Naive thymus-derived CD8-positive, alpha-beta T cell (primary cell): ENCODE data around the gene NIFK. TPM values are rescaled to one million over a fixed set of nuclear protein-coding genes. Genes with fewer than 3 reads are reported as not detected.
"Not testable (repeated sequence)": the region's sequence is repeated elsewhere in the genome, so short reads cannot be mapped to it uniquely, and the experiment has no call there.

ENCODE experiments used
- ATAC-seq, 2 donors: fragments of 150-1000 bp; cut with Tn5 transposase in 1 of 2; sonication (Bioruptor Pico), chemical (Tn5 transposase) in 1 of 2; 1 replicate in 1 of 2; 2 replicates in 1 of 2; pipeline ENCODE4 v1.10.0; 2021; ENCODE audit warnings: mild to moderate bottlenecking in 2 of 2, moderate library complexity in 2 of 2
- POLR2A ChIA-PET: fragments of 350-600 bp; sonication (Branson Sonifier 250); formaldehyde crosslinking; loops from one replicate; lab custom pipeline; 2021; ENCODE audit warnings: antibody characterized with exemption; lab: Charles Lee
- DNase-seq, 10 donors: peaks; one replicate each; pipeline versions ENCODE4 v3.0.0 to v3.0.0-alpha.2; 2020 to 2022
- H3K27ac Mint-ChIP-seq, 10 donors: one replicate each; pipeline ENCODE4 v1.8.0; 2020 to 2022; ENCODE audit warnings: mild to moderate bottlenecking in 10 of 10, mixed read lengths in 10 of 10, moderate library complexity in 4 of 10, inconsistent platforms in 1 of 10
- H3K27me3 Mint-ChIP-seq, 5 donors: one replicate each; pipeline ENCODE4 v1.8.0; 2021 to 2022; ENCODE audit warnings: mixed read lengths in 5 of 5
- H3K36me3 Mint-ChIP-seq, 3 donors: one replicate each; pipeline ENCODE4 v1.8.0; 2020 to 2022; ENCODE audit warnings: mixed read lengths in 3 of 3, mild to moderate bottlenecking in 2 of 3, inconsistent platforms in 1 of 3
- H3K4me1 Mint-ChIP-seq, 4 donors: one replicate each; pipeline ENCODE4 v1.8.0; 2021 to 2022; ENCODE audit warnings: mixed read lengths in 4 of 4
- H3K4me3 Mint-ChIP-seq, 10 donors: one replicate each; pipeline ENCODE4 v1.8.0; 2020 to 2022; ENCODE audit warnings: mild to moderate bottlenecking in 10 of 10, mixed read lengths in 10 of 10, moderate library complexity in 6 of 10, inconsistent platforms in 1 of 10
- H3K9me3 Mint-ChIP-seq, 9 donors: one replicate each; pipeline ENCODE4 v1.8.0; 2020 to 2022; ENCODE audit warnings: mixed read lengths in 9 of 9, mild to moderate bottlenecking in 3 of 9, inconsistent platforms in 1 of 9, moderate library complexity in 1 of 9
- polyA plus RNA-seq, 3 donors: library from polyadenylated mRNA; unstranded; fragments of 300-500 nt; fragmentation: Illumina TruSeq; gene quantifications; one replicate each; pipeline ENCODE4 v1.2.3, GENCODE V29; 2021
- total RNA-seq, 8 experiments: library from RNA in 2 of 8; stranded (reverse) in 2 of 8; gene quantifications; one replicate each; pipeline ENCODE4 v1.2.3 and lab custom pipeline; 2021 to 2026

NIFK gene
- total and polyA plus RNA-seq, 5 experiments from 2014 or later = 62.8 to 88.6 (median 77.1) TPM

DNA sequence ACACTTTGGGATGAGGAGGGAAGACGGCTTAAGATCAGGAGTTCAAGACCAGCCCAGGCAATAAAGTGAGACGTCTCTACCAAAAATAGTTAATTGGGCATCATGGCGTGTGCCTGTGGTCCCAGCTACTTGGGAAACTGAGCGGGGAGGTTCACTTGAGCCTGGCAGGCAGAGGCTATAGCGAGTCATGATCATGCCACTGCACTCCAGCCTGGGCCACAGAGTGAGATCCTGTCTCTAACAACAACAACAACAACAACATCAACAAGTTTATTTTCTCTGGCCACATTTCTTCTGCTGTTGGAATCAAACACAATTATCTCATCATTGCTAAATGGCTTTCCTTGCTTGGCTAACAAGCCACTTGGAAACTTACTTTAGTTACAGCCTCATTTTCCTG, 13.4 kb downstream of the NIFK start:
- H3K27me3 Mint-ChIP-seq = no peaks in the 10 kb centered on the region
- POLR2A ChIA-PET = no interaction called here

DNA sequence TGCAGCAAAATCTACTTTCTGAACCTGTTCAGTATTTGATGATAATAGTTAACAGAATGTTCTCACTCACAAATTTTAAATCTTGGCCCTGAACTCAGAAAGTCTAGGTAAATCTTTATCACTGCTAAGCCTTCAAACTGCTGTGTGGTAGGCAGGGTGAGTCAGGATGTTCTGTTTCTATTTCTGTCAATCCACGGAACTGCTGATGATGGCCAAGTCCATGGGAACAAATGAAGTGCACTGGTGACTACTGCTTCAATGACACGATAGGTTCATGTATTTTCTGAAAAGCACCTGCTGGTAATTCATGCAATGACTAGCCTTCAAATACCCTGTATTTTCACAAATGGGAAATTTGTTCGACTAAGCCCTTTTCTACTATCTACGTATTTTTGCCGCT, 14.2 kb downstream of the NIFK start:
- Mint-ChIP-seq H3K4me1 (peaks cover 3 to 6% (median 5%) of the 10 kb centered on the region in 4 donors), H3K4me3 (no peak overlapping the region), H3K27ac (no peak overlapping the region), H3K9me3 (no peaks in the 10 kb centered on the region), H3K36me3 (peaks cover 4 to 20% (median 6%) of the 10 kb centered on the region in 3 donors), H3K27me3 (no peaks in the 10 kb centered on the region)
- ATAC-seq = no peak
- DNase-seq = no peak
- POLR2A ChIA-PET = interaction anchor here (0.7 kb wide), 1 partner anchor 194 kb away, joined by 3 read pairs; no protein-coding TSS in a partner anchor

More for the DNA sequence above, 13.4 kb downstream of the NIFK start:
- Mint-ChIP-seq H3K27ac (peak overlapping the region in 3 of 10 donors; percentile 19 to 62 (median 28)), H3K4me3 (no peak overlapping the region), H3K9me3 (no peaks in the 10 kb centered on the region), H3K36me3 (peaks cover 4 to 28% (median 14%) of the 10 kb centered on the region in 3 donors), H3K4me1 (peaks cover 3 to 6% (median 5%) of the 10 kb centered on the region in 4 donors)
- ATAC-seq (no peak), DNase-seq (no peak)

DNA sequence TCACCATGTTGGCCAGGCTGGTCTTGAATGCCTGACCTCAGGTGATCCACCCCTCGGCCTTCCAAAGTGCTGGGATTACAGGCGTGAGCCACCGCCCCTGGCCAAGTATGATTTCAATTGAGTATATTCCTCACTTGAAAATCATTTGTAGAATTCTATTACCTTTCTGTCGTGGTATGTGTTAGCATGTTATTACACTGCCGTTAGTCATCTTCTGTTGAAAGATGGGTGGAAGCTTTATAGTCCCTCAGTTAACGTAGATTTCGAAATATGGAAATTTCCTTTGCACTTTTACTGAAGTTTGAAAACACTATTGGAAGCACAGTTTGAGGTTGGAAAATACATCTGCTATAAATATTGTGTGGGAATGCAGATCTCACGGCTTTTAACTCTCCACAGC, 14.7 kb downstream of the NIFK start:
- peak overlapping the region in 1 of 10 donors; percentile 22 for H3K27ac Mint-ChIP-seq
- H3K27me3 Mint-ChIP-seq = no peaks in the 10 kb centered on the region
- no peak overlapping the region for H3K4me3 Mint-ChIP-seq
- peaks cover 0 to 6% (median 5%) of the 10 kb centered on the region in 4 donors for H3K4me1 Mint-ChIP-seq
- ATAC-seq (no peak), DNase-seq (no peak)
- POLR2A ChIA-PET = interaction anchor here (0.7 to 2.5 kb wide), 3 partner anchors 72 to 194 kb away, joined by 3 to 10 read pairs (median 6); partner anchors contain the start of genes CLASP1 and RNU4ATAC
- peaks cover under 1 to 16% (median 2%) of the 10 kb centered on the region in 3 donors for H3K36me3 Mint-ChIP-seq
- H3K9me3 Mint-ChIP-seq = no peaks in the 10 kb centered on the region

DNA sequence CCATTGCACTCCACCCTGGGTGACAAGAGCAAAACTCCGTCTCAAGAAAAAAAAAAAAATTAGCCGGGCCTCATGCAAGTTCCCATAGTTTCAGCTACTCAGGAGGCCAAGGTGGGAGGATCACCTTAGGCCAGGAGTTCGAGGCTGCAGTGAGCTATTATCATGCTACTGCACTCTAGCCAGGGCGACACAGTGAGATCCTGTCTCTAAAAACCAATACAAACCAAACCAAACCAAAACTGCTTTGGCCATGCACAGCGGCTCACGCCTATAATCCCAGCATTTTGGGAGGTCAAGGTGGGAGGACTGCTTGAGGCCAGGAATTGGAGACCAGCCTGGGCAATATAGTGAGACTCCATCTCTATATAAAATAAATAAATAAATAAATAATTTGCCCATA, 19.1 kb downstream of the NIFK start:
- no peaks in the 10 kb centered on the region for H3K9me3 Mint-ChIP-seq
- ATAC-seq (no peak), DNase-seq (no peak)
- no peaks in the 10 kb centered on the region for H3K36me3 Mint-ChIP-seq
- no peak overlapping the region for H3K27ac Mint-ChIP-seq
- H3K27me3 Mint-ChIP-seq = no peaks in the 10 kb centered on the region
- POLR2A ChIA-PET = no interaction called here
- H3K4me1 Mint-ChIP-seq = peaks cover 0 to 6% (median 5%) of the 10 kb centered on the region in 4 donors
- H3K4me3 Mint-ChIP-seq = no peak overlapping the region

DNA sequence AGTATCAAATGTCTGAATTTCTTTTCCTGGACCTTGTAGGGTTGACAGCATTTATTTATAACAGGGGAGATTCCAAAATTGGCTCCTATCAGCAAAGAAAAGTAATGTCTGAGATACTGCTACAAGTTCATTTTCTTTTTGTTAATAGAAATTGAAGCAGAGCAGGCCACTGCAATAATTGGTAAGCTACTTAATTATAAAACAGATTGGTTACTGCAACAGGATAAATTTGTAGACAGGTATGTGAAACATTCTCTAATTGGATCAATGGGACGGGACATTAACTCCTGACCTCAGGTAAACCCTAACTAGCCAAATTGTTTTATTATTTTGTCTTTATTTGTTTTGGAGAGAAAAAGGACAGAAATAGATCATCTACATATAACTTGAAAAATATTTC, 20.5 kb downstream of the NIFK start:
- Mint-ChIP-seq H3K4me3 (no peak overlapping the region), H3K27me3 (no peaks in the 10 kb centered on the region), H3K36me3 (no peaks in the 10 kb centered on the region), H3K9me3 (no peaks in the 10 kb centered on the region), H3K4me1 (peaks cover 0 to 6% (median 5%) of the 10 kb centered on the region in 4 donors), H3K27ac (no peak overlapping the region)
- no peak for DNase-seq
- ATAC-seq = no peak
- POLR2A ChIA-PET = no interaction called here

DNA sequence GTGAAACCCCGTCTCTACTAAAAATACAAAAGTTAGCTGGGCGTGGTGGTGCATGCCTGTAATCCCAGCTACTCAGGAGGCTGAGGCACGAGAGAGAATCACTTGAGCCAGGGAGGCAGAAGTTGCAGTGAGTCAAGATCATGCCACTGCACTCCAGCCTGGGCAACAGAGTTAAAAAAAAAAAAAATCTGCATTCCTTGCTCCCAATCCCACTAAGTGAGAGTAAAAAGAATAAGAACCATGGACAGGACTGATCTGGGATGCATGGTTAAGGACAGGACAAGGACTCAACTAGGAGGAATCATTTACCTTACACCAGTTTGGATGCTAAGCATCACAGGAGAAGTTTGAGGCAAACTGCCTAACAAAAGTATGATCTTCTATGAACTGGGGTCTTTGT, 25.2 kb downstream of the NIFK start:
- H3K9me3 Mint-ChIP-seq, ATAC-seq, DNase-seq, POLR2A ChIA-PET, H3K4me1 Mint-ChIP-seq, H3K4me3 Mint-ChIP-seq, H3K27me3 Mint-ChIP-seq, H3K36me3 Mint-ChIP-seq: not testable (repeated sequence)
- H3K27ac Mint-ChIP-seq = peak overlapping the region in 1 of 10 donors; percentile 0

DNA sequence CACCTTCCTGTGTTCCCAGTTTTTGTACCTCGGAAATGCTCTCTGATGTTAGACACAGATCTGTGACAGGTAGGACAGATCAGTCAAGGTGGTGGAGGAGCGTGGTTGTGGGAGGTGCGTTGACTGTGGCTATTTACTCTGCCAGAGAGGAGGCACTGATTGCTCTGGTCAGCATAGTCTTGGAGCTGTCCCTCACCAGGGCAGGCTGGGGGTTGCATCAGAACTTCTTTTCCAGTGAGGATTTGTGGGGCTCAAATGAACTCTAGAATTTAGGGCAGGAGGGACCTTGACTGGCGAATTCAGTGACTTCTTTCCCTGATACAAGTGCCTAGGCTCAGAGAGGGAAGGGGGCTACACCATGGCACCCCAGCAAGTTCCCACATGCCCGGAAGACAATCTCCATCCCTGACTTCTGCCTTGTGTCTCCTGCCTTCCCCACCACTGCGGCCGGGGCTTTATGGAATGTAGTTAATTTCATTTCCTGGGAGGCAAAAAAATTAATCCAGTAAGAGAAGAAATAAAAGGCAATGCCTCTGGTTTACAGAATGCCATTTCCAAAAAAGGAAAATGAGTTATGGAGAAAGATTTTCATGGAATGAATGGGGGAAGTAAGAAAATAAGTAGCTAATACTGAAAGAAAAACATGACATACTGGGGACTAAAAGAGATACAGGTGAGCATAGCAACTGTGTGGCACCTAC, 26.1 kb downstream of the NIFK start:
- H3K9me3 Mint-ChIP-seq = no peaks in the 10 kb centered on the region
- H3K4me3 Mint-ChIP-seq = no peak overlapping the region
- POLR2A ChIA-PET = no interaction called here
- no peaks in the 10 kb centered on the region for H3K4me1 Mint-ChIP-seq
- no peaks in the 10 kb centered on the region for H3K36me3 Mint-ChIP-seq
- ATAC-seq (no peak), DNase-seq (no peak)
- peak overlapping the region in 1 of 10 donors; percentile 0 for H3K27ac Mint-ChIP-seq
- no peaks in the 10 kb centered on the region for H3K27me3 Mint-ChIP-seq

DNA sequence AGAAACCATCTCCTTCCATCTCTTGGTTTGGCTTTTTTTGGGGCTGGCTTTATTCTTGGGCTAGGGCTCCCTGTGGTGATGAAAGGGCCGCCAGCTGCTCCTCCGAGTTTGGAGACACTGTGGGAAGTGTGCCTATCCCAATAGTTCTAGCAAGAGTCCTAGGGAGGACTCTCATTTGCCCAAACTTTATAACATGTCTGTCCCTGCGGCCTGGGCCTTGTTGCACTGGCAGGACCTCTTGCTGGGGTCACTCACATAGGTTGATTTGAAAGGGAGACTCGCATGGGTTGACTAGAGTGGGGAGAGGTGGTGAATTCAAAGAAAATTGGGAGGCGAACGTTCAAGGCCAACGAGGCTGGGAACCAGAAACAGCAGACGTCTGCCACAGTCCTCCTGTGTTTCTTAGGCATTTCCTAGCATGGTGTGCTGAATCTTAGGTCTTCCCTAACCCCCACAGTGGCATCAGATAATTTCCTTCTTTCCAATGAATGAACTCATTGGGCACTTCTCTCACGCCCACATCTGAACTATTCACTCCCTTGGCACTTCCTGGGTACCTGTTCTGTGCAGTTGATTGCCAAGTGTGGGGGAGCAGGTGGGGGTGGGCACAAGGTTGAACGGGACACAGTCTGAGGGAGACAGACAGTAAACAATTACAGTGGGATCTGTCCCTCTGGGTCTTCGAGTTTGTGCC, 26.8 kb downstream of the NIFK start:
- POLR2A ChIA-PET = no interaction called here
- ATAC-seq = no peak
- DNase-seq = no peak
- Mint-ChIP-seq H3K4me3 (no peak overlapping the region), H3K27ac (no peak overlapping the region), H3K4me1 (no peaks in the 10 kb centered on the region), H3K27me3 (no peaks in the 10 kb centered on the region), H3K36me3 (no peaks in the 10 kb centered on the region), H3K9me3 (no peaks in the 10 kb centered on the region)

DNA sequence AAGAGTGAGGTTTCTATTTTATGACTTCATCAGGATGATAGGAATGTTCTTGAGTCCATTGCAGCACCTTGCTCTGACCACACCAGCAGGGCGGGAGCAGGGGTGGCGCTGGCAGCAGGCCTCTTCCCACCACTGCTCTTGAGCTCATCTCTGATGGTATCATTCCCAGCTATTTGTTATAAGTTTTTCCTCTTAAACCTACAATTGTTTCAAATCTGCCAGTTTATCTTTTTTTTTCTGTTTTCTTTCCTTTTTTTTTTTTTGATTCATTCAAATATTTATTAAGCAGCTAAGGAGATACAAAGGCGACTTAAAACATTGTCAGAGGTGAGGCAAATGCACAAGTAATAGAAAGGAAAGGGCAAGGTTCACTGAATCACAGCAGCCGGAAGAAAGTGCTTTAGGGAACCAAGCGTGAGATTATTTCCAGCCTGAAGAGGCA, 28.7 kb downstream of the NIFK start:
- peak overlapping the region in 1 of 10 donors; percentile 11 for H3K27ac Mint-ChIP-seq
- POLR2A ChIA-PET = interaction anchor here (0.8 kb wide), 1 partner anchor 177 kb away, joined by 3 read pairs; the partner anchor contains the start of gene RNU4ATAC

DNA sequence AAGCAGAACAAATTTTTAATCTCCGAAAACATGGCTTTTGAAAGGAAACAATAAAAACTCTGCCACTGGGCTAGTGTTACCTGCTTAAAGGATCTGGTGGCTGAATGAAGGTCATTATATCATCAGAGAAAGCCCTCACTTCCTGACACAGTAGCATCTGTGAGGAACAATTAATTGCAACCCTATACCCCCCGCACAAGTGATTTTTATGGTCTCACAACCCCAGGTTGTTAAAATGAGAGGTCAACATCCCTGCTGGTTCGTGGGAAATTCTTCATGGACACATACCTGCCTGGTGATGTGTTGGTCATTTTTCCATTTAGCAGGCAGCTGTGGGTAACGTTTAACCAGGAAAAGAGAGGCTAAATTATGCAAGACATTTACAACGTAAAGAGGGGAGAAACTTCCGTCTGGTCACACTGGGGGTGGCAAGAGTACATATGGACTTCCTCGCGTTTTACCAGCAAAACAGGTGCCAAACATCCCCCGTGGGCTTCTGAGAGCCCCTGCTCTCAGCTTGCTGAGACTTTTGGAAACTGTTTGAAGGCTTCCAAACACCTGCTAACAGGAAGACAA, 29.2 kb downstream of the NIFK start:
- no peak for DNase-seq
- H3K27ac Mint-ChIP-seq = peak overlapping the region in 1 of 10 donors; percentile 26
- H3K4me1 Mint-ChIP-seq = peaks cover 0 to 2% (median 0%) of the 10 kb centered on the region in 4 donors
- H3K4me3 Mint-ChIP-seq = no peak overlapping the region
- H3K9me3 Mint-ChIP-seq = no peaks in the 10 kb centered on the region
- no peak for ATAC-seq
- no peaks in the 10 kb centered on the region for H3K27me3 Mint-ChIP-seq
- POLR2A ChIA-PET = interaction anchor here (0.7 kb wide), 1 partner anchor 58 kb away, joined by 3 read pairs; the partner anchor contains the start of gene CLASP1
- no peaks in the 10 kb centered on the region for H3K36me3 Mint-ChIP-seq

More for the DNA sequence above, 28.7 kb downstream of the NIFK start:
- H3K4me3 Mint-ChIP-seq = no peak overlapping the region
- no peaks in the 10 kb centered on the region for H3K36me3 Mint-ChIP-seq
- ATAC-seq = no peak
- no peaks in the 10 kb centered on the region for H3K27me3 Mint-ChIP-seq
- DNase-seq = no peak
- no peaks in the 10 kb centered on the region for H3K9me3 Mint-ChIP-seq
- H3K4me1 Mint-ChIP-seq = peaks cover 0 to 2% (median 0%) of the 10 kb centered on the region in 4 donors

DNA sequence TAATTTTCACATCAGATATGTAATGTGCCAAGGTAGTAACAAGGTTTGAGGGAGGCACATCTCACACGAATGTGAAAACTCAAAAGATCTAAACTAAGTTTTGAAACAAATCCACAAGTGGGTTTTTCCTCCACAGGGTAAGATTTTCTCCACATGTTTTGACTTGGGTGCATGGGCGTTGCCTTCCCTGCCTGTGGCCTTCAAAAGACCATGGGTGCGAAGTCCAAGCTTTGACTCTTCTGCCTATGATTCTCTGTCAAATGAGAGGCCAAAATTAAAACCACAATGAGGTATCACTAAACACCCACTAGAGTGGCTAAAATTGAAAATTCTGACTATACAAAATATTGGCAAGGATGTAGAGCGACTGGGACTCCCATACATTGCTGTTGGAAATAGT, 30.7 kb downstream of the NIFK start:
- DNase-seq (no peak), ATAC-seq (no peak)

DNA sequence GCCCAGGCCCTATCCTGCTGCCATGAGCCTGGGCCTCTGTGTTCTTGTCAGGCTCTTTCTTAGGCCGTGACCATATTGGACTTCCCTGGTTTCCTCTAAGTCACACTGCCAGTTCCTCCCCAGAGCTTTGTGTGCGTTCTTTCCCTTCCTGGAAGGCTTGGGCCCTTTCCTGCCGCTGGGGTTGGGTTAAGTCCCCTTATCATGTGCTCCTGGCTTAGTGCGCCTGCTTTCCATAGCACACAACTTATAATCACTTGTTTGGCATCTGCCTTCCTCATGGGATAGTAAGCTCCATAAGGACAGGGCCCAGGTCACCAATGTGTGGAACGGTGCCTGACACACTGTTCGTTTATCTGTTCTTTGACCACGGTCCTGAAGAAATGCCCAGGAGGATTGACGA, 31.3 kb downstream of the NIFK start:
- ATAC-seq (no peak), DNase-seq (no peak)
- POLR2A ChIA-PET = no interaction called here
- Mint-ChIP-seq H3K9me3 (no peaks in the 10 kb centered on the region), H3K27me3 (no peaks in the 10 kb centered on the region), H3K27ac (peak overlapping the region in 1 of 10 donors; percentile 40), H3K36me3 (no peaks in the 10 kb centered on the region), H3K4me1 (peaks cover 4 to 15% (median 12%) of the 10 kb centered on the region in 4 donors), H3K4me3 (no peak overlapping the region)

More for the DNA sequence above, 30.7 kb downstream of the NIFK start:
- Mint-ChIP-seq H3K9me3 (no peaks in the 10 kb centered on the region), H3K27ac (no peak overlapping the region), H3K4me1 (peaks cover under 1 to 9% (median 6%) of the 10 kb centered on the region in 4 donors), H3K36me3 (no peaks in the 10 kb centered on the region), H3K27me3 (no peaks in the 10 kb centered on the region), H3K4me3 (no peak overlapping the region)
- POLR2A ChIA-PET = interaction anchor here (0.7 kb wide), 1 partner anchor 151 kb away, joined by 8 read pairs; no protein-coding TSS in a partner anchor
